ENCODE measurements around the gene TTC13. TPM values are rescaled to one million over a fixed set of nuclear protein-coding genes. Genes with fewer than 3 reads are reported as not detected.

Gene TTC13
- total RNA-seq, 1 experiment from 2014 or later = 4.4 TPM

DNA sequence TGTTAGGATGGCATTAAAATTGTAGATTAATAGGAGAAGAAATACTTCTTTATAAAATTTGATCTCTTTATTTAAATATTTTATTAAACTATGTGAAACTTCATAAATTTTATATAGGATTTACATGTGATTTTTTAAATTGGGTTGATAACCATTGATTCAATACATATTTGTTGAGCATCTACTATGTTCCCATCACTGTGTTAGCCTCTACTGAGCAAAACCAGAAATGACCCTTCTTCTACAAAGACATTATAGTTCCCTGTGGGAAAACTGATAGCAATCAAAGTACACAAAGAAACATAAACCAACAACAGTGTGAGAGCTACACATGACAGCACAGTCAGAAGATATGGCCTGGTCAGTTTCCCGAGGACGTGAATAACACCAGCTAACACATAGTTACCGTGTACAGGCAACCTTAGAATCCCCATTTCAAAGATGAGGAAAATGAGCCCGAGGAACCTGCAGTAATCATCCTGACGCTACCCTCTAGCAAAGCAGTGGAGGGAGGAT lies 12.2 kb downstream of the TTC13 start:
- Mint-ChIP-seq H3K4me1 (no peaks in the 10 kb centered on the region), H3K9me3 (no peaks in the 10 kb centered on the region), H3K27ac (no peak overlapping the region), H3K4me3 (no peak overlapping the region), H3K36me3 (no peaks in the 10 kb centered on the region), H3K27me3 (ENCODE audit: low read depth) (peaks cover 13% of the 10 kb centered on the region)
- CTCF ChIA-PET = no interaction called here
- ATAC-seq = no peak
- DNase-seq (ENCODE audit: low spot score) = no peak
- TF ChIP-seq, protein P1, sequence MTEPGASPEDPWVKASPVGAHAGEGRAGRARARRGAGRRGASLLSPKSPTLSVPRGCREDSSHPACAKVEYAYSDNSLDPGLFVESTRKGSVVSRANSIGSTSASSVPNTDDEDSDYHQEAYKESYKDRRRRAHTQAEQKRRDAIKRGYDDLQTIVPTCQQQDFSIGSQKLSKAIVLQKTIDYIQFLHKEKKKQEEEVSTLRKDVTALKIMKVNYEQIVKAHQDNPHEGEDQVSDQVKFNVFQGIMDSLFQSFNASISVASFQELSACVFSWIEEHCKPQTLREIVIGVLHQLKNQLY (CRISPR knock-in tag; IDR thresholded peaks at IDR 0.05) = no peak
- TF ChIP-seq CREM (CRISPR knock-in tag; IDR thresholded peaks at IDR 0.05) = no peak
- no peak for TF ChIP-seq ZNF317 (CRISPR knock-in tag; IDR thresholded peaks at IDR 0.05; ENCODE audit: borderline replicate concordance, low read depth)
- TF ChIP-seq, protein P2, sequence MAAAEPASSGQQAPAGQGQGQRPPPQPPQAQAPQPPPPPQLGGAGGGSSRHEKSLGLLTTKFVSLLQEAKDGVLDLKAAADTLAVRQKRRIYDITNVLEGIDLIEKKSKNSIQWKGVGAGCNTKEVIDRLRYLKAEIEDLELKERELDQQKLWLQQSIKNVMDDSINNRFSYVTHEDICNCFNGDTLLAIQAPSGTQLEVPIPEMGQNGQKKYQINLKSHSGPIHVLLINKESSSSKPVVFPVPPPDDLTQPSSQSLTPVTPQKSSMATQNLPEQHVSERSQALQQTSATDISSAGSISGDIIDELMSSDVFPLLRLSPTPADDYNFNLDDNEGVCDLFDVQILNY (CRISPR knock-in tag; IDR thresholded peaks at IDR 0.05) = no peak
- TF ChIP-seq, protein P3, sequence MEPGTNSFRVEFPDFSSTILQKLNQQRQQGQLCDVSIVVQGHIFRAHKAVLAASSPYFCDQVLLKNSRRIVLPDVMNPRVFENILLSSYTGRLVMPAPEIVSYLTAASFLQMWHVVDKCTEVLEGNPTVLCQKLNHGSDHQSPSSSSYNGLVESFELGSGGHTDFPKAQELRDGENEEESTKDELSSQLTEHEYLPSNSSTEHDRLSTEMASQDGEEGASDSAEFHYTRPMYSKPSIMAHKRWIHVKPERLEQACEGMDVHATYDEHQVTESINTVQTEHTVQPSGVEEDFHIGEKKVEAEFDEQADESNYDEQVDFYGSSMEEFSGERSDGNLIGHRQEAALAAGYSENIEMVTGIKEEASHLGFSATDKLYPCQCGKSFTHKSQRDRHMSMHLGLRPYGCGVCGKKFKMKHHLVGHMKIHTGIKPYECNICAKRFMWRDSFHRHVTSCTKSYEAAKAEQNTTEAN (CRISPR knock-in tag; IDR thresholded peaks at IDR 0.05) = no peak
- no peak for TF ChIP-seq CREB1 (CRISPR knock-in tag; IDR thresholded peaks at IDR 0.05)
- no peak for TF ChIP-seq E2F1 (CRISPR knock-in tag; IDR thresholded peaks at IDR 0.05)
- TF ChIP-seq, protein P4, sequence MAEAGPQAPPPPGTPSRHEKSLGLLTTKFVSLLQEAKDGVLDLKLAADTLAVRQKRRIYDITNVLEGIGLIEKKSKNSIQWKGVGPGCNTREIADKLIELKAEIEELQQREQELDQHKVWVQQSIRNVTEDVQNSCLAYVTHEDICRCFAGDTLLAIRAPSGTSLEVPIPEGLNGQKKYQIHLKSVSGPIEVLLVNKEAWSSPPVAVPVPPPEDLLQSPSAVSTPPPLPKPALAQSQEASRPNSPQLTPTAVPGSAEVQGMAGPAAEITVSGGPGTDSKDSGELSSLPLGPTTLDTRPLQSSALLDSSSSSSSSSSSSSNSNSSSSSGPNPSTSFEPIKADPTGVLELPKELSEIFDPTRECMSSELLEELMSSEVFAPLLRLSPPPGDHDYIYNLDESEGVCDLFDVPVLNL (CRISPR knock-in tag; IDR thresholded peaks at IDR 0.05; ENCODE audit: borderline replicate concordance, low read depth) = no peak
- no peak for TF ChIP-seq ZMAT4 (CRISPR knock-in tag; IDR thresholded peaks at IDR 0.05)
- TF ChIP-seq SP1 (CRISPR knock-in tag; conservative IDR thresholded peaks at IDR 0.05) = no peak
- no peak for TF ChIP-seq ELF4 (CRISPR knock-in tag; IDR thresholded peaks at IDR 0.05; ENCODE audit: low read depth)
- TF ChIP-seq, protein P5, sequence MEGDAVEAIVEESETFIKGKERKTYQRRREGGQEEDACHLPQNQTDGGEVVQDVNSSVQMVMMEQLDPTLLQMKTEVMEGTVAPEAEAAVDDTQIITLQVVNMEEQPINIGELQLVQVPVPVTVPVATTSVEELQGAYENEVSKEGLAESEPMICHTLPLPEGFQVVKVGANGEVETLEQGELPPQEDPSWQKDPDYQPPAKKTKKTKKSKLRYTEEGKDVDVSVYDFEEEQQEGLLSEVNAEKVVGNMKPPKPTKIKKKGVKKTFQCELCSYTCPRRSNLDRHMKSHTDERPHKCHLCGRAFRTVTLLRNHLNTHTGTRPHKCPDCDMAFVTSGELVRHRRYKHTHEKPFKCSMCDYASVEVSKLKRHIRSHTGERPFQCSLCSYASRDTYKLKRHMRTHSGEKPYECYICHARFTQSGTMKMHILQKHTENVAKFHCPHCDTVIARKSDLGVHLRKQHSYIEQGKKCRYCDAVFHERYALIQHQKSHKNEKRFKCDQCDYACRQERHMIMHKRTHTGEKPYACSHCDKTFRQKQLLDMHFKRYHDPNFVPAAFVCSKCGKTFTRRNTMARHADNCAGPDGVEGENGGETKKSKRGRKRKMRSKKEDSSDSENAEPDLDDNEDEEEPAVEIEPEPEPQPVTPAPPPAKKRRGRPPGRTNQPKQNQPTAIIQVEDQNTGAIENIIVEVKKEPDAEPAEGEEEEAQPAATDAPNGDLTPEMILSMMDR (IDR thresholded peaks at IDR 0.05) = no peak
- POLR2A ChIA-PET = no interaction called here

DNA sequence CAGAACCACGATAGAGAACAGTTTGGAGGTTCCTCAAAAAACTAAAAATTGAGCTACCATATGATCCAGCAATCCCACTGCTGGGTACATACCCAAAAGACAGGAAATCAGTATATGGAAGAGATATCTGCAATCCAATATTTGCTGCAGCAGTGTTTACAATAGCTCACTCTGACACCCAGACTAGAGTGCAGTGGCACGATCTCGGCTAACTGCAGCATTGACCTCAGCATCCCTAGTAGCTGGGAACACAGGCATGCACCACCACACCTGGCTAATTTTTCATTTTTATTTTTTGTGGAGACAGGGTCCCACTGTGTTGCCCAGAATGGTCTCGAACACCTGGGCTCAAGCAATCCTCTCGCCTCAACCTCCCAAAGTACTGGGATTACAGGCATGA lies 13.1 kb downstream of the TTC13 start:
- ATAC-seq (no peak), DNase-seq (ENCODE audit: low spot score) (no peak)
- Mint-ChIP-seq H3K4me3 (no peak overlapping the region), H3K9me3 (no peaks in the 10 kb centered on the region), H3K27me3 (ENCODE audit: low read depth) (peaks cover 12% of the 10 kb centered on the region), H3K4me1 (no peaks in the 10 kb centered on the region), H3K27ac (no peak overlapping the region), H3K36me3 (no peaks in the 10 kb centered on the region)
- POLR2A ChIA-PET = no interaction called here
- TF ChIP-seq EMX1 (CRISPR knock-in tag; IDR thresholded peaks at IDR 0.05) (no peak), SP1 (CRISPR knock-in tag; conservative IDR thresholded peaks at IDR 0.05) (no peak), TEAD1 (CRISPR knock-in tag; IDR thresholded peaks at IDR 0.05) (no peak), ELF4 (CRISPR knock-in tag; IDR thresholded peaks at IDR 0.05; ENCODE audit: low read depth) (no peak), ZNF121 (CRISPR knock-in tag; IDR thresholded peaks at IDR 0.05) (no peak), ETV6 (CRISPR knock-in tag; IDR thresholded peaks at IDR 0.05) (no peak), FOXP1 (CRISPR knock-in tag; IDR thresholded peaks at IDR 0.05; ENCODE audit: borderline replicate concordance) (no peak)
- CTCF ChIA-PET = no interaction called here
